Right renal cortex interstitium (tissue), 3 donors: ENCODE measurements around the gene PBX3. TPM values are rescaled to one million over a fixed set of nuclear protein-coding genes. Genes with fewer than 3 reads are reported as not detected.

Experiments used
- DNase-seq, 3 donors: peaks; one replicate each; pipeline ENCODE4 v3.0.0-alpha.2; 2013; ENCODE audit warnings: low read depth in 3 of 3, low spot score in 2 of 3
- polyA plus RNA-seq, 3 donors: library from polyadenylated mRNA; unstranded; fragments of 120-200 nt; gene quantifications; one replicate each; pipeline ENCODE4 v1.2.1, GENCODE V29; 2013; ENCODE audit not compliant: insufficient read length in 3 of 3

The PBX3 gene
- polyA plus RNA-seq, result 10 to 100 TPM; 30.1 to 31.5 (median 30.6) TPM

DNA sequence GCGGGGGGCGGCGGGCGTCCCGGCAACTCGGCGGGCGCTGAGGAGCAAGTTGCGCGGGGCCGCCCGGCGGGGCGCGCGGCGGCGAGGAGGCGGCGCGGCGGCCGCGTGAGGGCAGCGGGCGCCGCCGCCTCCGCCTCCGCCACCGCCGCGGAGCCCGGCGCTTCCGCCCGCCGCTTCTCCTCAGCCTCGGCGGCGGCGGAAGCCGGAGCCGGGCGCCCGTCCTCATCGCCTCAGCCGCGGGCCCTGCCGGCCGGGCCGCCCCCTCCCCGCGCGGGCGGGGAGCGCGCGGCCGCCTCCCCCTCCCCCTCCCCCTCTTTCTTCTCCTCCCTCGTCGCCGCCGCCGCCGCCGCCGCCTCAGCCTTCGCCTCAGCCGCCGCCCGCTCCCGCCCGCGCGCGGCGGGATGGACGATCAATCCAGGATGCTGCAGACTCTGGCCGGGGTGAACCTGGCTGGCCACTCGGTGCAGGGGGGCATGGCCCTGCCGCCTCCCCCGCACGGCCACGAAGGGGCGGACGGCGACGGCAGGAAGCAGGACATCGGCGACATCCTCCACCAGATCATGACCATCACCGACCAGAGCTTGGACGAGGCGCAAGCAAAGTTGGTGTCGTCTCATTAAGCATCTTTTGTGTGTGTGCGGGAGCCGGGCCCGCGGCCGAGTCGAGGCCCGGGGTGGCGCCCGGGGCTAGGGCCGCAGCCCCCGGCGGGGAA lies at the start of gene PBX3:
TSS of gene PBX3 (plus strand) at position 321 of the 712 bp plus-strand sequence.
- no peak for DNase-seq

DNA sequence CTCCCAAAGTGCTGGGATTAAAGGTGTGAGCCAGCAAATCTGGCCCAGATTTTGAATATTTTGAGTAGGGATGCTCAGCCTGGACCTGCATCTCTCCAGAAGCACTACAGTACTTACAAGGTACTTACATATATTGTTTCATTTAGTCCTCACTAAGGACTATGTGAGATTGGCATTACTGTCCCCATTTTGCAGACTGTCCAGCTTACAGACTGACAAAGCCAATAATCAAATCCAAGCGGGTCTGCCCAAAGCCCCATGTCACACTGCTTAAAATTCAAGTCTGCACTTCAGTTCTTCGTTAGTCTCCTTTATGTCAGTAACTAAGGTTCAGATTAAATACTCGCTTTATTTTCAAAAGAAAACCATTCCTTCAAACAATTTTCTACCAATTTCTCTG lies 47.3 kb upstream of the PBX3 start:
- no peak for DNase-seq

DNA sequence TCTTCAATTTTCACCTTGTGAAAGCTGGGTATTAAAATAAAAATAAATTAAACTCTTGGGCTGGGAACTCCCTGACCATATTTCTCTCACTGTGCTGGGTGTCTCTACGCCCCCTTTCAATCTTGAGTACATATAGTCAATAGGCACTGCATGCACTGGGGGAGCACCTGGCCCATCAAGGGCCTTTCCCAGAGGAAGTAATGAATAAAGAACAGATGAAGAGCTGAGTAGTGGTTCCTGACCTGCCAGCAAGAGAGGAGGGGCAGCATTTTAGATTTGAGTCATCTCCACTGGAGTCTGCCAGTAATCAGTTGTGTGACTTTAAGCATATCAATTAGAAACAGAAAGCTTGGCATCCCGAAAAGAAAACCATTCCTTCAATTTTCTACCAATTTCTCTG lies 46.4 kb upstream of the PBX3 start:
- no peak for DNase-seq

DNA sequence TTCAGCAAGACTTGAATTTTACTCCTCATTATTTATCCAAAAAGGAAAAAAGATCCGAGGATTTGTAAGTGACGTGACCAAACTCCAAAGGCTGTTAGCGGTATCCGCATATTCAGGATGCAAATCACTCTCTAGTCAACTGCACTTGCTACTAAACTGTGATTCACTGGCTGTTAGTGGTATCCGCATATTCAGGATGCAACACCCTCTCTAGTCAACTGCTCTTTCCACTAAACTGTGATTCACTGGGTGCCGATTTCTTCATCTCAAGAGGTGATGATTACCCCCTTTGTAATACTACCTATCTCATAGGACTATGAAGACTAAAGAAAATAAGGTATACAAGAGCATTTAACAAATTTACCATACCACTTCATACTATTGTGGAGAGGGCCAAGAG lies 45.8 kb upstream of the PBX3 start:
- no peak for DNase-seq

DNA sequence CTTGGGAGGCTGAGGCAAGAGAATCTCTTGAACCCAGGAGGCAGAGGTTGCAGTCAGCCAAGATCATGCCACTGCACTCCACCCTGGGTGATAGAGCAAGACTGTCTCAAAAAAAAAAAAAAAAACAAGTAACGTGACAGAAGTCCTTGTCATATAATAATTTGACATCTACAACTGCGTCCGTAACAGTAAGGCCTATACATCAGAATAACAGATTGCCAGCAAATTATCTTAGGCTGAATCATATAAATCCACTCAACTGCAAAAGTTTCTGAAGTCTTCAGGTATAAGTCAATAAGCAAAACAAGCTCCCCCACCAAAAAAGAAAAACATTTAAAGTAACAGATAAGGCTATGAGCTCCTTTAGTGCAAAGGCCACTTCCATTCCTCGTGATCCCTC lies 43.5 kb upstream of the PBX3 start:
- no peak for DNase-seq

DNA sequence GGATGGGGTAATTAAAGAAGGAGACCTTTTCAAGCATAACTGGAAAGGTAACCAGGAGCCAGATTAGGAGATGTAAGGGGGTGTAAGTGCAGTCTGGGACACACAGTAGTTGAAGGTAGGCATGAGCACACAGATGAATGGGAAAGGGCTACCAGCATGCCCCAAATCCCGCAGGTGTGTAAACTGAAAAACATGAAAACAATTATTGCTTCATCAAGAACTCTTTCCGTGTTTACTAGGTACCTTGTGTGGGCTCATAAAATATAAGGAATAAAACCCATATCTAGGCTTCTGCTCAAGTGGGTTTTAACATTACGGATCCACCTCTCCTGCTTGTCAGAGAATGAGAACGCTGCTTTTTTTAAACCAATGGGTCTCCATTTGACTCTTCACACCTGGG lies 41.3 kb upstream of the PBX3 start:
- no peak for DNase-seq

DNA sequence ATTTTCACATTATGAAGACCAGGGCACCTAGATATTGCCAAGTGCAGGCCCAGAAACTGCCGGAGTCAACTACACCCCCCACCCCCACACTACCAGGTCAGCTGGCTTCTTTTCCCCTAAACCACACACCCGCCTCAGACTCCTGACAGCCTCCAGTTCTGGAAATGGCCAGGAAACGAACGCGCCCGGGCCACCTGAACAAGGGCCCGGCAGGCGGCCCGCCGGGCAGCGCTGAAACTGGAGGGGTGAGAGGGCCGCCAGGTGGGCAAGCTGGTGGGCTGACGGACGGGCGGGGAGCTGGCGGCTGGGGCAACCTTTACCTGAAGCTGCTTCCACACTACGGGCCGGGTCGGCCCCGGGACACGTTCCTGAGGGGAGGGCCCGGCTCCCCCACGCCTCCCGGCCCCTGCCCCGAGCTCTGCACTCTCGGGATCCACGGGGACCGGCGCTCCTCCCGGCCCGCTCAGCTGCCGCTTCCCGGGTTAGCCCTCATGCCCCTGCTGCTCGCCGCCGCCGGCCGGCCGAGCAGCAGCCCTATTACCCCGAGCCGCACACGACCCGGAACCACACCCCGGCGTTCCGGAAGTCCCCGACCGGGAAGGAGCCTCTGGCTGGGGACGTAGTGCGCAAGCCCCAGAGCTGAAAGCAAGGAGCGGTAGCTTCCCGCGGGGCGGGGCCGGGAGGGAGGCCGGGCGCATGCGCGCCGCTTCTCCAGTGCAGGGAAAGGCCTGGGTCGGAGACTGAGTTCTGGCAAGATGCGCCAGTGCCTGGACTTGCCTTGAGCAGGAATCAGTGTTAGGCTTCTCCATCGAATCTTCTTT lies 40.3 kb upstream of the PBX3 start, which contains the start of gene MAPKAP1:
TSS of gene MAPKAP1 (minus strand) at position 558 of the 821 bp plus-strand sequence. CDS start 34,634 bp downstream, outside the sequence.
- peak; percentile 85 to 90 (median 86) for DNase-seq

DNA sequence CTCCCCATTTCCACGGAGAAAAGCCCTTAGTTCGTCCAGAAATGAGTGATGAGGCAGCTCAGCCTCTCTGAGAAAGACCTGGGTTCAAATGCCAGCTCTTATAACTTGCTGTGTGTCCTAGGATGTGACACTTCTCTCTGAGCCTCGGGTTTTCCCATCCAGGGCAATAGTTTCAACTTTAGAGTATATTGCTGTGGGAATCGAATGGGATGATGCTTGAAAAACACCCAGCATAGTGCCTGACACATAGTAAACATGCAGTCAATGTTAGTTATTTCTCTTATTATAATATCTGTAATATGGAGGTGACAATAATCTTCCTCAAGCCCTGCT lies 39.7 kb upstream of the PBX3 start:
- DNase-seq, result no peak

DNA sequence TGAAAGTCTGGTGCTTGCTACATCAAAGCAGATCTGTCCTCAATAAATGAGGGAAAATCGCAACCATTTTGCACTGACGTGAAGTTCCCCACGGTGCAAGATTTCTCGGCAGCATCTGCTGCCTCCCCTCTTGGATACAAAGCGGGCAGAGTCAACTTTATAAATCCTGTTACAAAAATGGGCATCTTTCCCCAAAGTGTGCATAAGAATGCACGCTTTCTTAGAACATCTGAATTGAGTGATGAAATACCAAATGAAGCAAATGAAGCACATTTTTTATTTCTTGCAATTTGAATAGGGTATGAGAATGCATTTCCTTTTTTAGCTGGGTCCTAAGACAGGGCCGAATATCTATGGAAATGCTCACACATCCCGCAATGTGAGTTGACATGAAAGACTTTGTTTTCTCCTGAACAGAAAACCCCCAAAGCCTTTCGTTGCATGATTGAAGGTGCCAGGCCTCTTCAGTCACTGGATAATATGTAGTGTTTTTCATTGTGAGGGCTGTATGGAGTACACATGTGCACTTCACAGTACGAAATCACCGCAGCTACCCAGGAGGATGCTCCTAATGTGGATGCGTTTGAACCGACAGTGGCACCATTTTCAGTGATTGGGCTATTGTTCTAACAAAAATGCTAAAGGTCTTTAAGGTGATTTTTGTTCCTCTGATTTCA lies 20.6 kb upstream of the PBX3 start:
- no peak for DNase-seq

DNA sequence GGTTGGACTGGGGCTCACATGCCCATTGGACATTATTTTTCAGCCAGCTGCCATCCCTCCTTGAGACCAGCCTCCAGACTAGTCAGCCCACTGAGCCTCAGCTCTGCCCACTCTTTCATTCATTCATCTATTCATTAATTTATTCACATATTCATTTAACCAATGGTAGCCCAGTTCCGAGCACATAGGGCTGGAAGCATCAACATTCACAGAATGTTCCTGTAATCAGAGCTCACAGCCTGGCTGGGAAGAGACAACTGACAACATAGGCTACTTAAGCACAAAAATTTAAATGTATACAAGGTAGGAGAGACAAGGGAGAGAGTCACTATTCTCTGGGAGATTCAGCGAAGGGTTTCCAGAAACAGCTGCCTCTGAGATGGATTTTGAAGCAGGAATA lies 17.0 kb upstream of the PBX3 start:
- no peak for DNase-seq

DNA sequence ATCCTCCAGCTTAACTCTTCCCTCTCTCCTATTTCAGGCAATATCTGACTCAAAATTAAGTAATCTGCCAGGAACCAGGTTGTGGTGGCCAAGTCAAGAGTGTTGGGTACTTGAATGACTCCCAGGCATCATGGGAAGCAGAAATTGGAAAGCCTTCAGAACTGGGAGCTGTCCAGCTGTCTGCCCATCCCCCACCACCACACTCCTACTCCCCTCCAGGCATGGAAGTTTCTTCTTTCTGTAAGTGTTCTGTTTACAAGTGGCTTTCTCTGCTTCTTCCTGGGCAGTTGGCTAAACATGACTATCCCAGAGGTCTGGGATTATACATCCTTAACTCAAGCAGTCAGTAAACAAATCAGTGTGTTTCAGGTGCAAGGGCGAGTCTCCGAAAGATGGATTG lies 14.6 kb upstream of the PBX3 start:
- DNase-seq, result no peak

DNA sequence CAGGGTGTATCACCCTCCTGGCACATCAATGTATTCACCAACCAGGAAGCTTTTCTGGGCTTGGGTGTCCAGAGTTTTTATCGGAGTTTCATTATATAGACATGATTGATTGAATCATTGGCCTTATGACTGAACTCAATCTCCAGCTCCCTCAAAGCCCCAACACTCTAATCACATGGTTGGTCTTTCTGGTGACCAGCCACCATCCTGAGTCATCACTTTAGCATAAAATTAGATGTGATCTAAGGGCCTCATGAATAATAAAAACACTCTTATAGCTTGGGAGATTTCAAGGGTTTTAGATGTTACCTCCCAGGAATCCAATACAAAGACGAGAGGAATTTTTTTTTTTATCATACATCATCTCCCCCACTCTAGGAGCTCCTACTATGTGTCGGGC lies 7.7 kb upstream of the PBX3 start:
- DNase-seq, result no peak

DNA sequence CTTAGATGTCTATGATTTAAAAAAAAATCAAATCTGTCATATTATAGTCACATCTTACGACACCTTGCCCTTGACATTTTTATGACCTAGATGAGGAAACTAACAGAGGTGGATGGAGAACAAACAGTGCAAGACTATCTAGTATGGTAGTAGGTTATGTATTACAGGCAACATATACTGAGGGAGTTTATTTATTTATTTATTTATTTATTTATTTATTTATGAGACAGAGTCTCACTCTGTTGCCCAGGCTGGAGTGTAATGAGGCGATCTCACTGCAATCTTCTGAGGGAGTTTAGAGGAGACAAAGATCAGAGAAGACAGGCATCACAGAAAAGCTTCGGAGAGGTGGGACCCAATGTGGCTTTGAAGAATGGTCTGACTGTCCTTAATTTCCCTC lies 4.5 kb upstream of the PBX3 start:
- DNase-seq, result no peak

DNA sequence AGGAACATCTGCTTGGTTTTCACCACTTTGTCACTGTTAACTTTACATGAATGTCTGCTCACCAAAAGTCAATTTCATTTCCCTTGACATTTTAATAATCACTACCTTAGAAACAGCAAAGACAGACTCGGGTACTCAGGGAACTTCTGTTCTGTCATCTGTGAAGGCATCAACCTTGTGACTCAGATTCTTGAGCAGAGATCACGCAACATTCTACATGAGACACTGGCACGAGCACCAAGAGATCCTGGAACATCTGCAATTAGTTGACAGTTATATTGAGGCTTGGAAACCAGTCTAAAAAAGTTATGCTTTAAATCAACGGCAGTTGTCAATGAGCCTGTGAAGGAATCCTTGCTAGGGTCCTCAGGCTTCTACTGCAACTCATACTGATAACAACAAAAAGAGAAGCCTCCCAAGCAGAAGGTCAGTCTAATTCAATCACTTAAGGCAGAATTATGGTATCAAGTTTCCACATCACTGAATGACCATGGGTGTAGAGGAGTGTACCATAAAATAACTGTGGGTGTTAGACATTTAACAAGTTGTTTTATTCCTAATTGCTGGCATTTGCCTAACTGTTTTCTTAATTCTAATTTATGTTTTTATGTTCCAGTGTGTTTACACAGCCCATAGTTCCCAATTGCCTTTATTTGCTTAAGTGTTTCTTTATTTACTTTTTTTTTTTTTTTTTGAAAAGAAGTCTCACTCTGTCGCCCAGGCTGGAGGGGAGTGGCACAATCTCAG lies 3.3 kb upstream of the PBX3 start:
- no peak for DNase-seq

DNA sequence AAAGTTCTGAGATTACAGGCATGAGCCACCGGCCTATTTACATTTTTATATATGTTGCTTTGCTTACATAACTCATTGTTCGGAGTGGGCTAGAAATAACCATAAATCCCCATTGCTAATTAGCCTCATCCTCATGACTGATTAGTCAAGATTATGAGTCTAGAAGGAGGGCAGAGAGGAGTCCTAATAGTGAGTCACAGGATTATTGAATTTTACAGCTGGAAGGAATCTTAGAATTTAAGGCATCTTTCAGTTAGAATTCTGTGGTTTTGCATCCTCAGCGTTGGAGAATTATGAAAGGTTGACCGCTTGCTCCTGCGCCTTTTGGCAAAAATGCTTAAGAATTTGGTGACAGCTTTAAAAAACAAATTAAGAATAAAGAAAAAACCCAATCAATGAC lies 2.6 kb upstream of the PBX3 start:
- no peak for DNase-seq

DNA sequence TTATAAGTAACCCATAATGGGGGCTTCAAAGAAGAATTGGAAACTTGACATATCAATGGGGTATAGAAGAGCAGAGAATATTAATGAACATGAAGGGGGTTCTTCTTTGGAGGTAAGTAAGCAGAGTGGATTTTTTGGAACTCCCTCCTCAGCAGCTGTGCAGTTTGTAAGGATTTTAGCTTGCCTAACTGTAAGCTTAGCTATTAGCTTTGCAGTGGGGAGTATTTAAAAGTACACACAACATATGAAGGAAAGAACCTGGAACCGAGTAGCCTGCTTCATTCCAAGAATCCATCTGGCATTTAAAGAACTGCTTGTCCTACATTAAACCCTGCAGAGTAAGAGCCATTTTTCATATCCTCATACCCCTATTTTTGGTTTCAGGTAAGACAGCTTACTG lies 2.2 kb upstream of the PBX3 start:
- DNase-seq, result no peak

DNA sequence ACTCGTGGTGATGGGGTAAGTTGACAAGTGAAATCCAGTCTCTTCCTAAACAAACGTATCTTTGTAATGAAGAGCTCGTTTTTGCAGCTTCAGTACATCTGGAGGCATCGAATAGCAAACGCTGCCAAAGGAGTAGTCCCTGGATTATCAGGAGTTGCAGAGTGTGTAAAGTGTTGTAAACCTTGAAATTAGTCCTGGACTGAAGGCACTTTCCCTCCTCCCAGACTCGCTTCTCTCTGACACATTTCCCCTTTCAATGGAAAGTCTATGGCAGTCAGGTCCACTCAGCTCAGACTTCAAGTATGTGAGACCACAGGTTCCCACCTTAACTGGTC lies 1.5 kb upstream of the PBX3 start:
- no peak for DNase-seq

DNA sequence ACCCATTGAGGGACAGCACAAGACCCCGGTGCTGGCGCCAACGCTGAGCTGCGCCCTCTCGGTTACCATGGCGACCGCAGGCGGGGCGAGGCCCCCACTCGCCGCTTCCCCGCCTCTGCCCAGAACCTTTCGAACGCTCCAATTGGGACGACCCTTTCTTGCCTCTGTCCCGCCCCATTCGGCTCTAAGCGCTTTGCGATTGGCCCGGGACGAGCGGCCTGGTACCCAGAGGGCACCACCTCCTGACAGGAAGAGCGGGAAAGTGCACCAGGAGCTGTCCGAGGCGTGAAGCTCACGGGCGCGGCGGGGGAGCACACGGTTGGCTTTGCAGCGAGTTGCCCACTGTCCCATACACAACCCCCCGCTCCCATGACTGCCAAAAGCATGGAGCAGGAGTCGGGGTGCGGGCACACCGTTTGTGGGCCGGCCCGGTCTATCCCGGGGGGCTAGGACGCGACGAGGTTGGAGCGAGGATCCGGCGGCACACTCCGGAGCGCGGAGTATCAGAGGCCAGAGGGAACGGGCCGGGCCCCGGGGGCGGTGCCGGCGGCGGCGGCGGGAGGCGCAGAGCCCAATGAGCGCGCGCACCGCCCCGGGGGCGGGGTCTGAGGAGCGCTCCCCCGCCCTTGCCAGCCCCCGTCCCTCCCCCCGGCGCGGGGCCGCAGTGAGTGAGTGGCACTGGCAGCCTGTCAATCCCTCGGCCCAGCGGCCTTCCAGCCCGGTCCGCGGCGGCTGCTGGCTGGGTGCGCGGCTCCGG lies 978 bp upstream of the PBX3 start:
- DNase-seq, result peak in 2 of 3 donors; percentile 78 to 82

DNA sequence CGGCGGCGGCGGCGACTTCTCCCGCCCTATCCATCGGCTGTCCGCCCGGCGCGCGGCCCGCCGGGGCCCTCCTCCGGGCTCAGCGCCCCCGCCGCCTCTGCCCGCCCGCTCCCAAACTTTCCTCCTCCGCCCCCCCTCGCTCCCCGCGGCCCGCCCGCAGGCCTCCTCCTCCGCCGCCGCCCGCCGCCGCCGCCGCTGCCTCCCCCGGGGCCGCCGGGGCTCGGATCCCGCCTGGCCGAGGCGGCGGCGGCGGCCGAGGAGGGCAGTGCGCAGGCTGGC lies 460 bp upstream of the PBX3 start:
- no peak for DNase-seq

DNA sequence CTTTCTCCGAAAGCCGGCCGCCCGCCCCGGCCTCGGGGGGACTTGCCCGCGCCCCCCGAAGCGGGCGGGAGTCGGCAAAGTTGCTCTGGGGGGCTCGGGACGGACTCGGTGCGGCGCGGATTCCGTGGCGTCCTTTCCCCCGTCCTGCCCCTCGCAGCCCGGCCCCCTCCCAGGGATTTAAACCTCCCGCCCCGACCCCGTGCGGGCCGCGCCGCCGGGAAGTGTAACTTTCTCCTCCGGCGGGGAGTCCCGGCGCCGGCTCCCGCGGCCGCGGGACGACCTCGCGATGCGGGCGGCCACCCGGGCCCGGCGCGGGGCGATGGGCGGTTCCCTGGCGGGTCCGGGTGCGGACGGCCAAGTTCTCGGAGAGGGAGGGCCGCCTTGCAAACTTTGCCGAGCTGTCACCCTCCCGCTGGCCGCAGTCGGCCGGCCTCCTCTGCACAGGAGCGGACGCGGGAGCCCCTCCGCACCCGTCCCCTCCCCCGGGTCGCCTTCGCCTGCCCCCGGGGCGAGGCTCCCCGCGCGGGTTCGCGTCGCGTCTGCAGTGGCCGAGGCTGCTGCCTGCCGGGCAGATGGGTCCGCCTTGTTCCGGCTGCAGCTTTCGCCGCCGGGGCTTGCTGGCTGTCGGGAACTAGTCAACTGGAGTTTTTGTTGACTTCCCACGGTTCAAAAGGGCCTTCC lies 732 bp downstream of the PBX3 start:
- DNase-seq, result no peak
